Esophagus squamous epithelium (tissue), 4 donors: ENCODE data around the gene BRINP3.

Experiments used
- POLR2A ChIP-seq, 4 donors: fragments of 450-650 bp; IDR thresholded peaks; one replicate each; pipeline ENCODE4 v1.6.1; 2017; ENCODE audit warnings: antibody characterized with exemption in 4 of 4, mild to moderate bottlenecking in 4 of 4, moderate library complexity in 3 of 4
- TF ChIP-seq, protein P1 (sequence below), 6 experiments: fragments of 450-650 bp in 4 of 6; fragments of 200-600 bp in 2 of 6; sonication (generic) in 2 of 6; IDR thresholded peaks; one replicate each; pipeline ENCODE4 v1.5.1; 2016 to 2019; ENCODE audit warnings: antibody characterized with exemption in 6 of 6, mild to moderate bottlenecking in 4 of 6, moderate library complexity in 4 of 6

DNA sequence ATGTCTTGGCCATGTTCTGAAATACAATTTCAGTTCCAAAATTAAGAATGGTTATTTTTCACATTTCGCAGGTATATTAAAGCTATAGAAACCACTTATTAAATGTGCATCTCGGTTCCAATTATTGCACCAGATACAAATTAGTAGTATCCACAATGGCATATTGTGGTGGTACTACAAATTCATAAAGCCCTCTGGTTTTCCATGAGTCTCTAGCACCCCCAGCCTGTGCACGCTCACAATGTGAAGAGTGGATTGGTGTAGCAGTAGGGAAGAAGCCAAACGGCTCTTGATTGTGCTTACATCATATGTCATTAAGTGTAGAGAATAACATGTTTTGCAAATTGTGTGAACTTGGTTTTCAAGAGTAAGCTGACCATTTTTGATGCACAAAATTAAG lies 1.9 kb upstream of the BRINP3 start:
- TF ChIP-seq POLR2A (IDR thresholded peaks at IDR 0.05) = no peak
- TF ChIP-seq, protein P1, sequence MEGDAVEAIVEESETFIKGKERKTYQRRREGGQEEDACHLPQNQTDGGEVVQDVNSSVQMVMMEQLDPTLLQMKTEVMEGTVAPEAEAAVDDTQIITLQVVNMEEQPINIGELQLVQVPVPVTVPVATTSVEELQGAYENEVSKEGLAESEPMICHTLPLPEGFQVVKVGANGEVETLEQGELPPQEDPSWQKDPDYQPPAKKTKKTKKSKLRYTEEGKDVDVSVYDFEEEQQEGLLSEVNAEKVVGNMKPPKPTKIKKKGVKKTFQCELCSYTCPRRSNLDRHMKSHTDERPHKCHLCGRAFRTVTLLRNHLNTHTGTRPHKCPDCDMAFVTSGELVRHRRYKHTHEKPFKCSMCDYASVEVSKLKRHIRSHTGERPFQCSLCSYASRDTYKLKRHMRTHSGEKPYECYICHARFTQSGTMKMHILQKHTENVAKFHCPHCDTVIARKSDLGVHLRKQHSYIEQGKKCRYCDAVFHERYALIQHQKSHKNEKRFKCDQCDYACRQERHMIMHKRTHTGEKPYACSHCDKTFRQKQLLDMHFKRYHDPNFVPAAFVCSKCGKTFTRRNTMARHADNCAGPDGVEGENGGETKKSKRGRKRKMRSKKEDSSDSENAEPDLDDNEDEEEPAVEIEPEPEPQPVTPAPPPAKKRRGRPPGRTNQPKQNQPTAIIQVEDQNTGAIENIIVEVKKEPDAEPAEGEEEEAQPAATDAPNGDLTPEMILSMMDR (IDR thresholded peaks at IDR 0.05) = no peak
